ENCODE measurements around the gene ZNRF4. TPM values are rescaled to one million over a fixed set of nuclear protein-coding genes. Genes with fewer than 3 reads are reported as not detected.
"Not testable (repeated sequence)": the region's sequence is repeated elsewhere in the genome, so short reads cannot be mapped to it uniquely, and the experiment has no call there.

The ZNRF4 gene, protein sequence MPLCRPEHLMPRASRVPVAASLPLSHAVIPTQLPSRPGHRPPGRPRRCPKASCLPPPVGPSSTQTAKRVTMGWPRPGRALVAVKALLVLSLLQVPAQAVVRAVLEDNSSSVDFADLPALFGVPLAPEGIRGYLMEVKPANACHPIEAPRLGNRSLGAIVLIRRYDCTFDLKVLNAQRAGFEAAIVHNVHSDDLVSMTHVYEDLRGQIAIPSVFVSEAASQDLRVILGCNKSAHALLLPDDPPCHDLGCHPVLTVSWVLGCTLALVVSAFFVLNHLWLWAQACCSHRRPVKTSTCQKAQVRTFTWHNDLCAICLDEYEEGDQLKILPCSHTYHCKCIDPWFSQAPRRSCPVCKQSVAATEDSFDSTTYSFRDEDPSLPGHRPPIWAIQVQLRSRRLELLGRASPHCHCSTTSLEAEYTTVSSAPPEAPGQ
- not detected for total RNA-seq
- long read RNA-seq, donor 1: 0 reads
- long read RNA-seq, donor 2: 0 reads

DNA sequence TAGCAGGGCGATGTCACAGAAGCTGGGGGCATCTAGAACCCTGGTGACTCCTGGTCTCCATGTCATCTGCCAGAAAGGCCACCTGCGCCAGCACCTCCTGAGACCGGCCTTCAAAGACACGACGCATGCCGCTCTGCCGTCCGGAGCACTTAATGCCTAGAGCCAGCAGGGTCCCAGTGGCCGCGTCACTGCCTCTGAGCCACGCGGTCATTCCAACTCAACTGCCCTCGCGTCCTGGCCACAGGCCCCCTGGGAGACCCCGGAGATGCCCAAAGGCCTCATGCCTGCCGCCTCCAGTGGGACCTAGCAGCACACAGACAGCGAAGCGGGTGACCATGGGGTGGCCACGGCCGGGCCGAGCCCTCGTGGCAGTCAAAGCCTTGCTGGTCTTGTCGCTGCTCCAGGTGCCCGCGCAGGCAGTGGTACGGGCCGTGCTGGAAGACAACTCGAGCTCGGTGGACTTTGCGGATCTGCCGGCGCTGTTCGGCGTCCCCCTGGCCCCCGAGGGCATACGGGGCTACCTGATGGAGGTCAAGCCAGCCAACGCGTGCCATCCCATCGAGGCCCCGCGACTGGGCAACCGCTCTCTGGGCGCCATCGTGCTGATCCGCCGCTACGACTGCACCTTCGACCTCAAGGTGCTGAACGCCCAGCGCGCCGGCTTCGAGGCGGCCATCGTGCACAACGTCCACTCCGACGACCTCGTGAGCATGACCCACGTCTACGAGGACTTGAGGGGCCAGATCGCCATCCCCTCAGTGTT is at the start of gene ZNRF4:
ZNRF4 (plus strand) TSS at position 51 of the 763 bp plus-strand sequence; CDS start at position 126, 75 bp downstream.
- Histone ChIP-seq H3K36me3 (ENCODE audit: low read depth) (no peaks in the 10 kb centered on the region), H3K9me3 (peaks cover 3% of the 10 kb centered on the region), H3K4me3 (no peak within 1 kb of the TSS), H3K4me1 (ENCODE audit: low read depth) (no peaks in the 10 kb centered on the region)
- intact Hi-C loops (cut with DNase I, micrococcal nuclease): no loop called here
- no peak for DNase-seq
- TF ChIP-seq, protein P1, sequence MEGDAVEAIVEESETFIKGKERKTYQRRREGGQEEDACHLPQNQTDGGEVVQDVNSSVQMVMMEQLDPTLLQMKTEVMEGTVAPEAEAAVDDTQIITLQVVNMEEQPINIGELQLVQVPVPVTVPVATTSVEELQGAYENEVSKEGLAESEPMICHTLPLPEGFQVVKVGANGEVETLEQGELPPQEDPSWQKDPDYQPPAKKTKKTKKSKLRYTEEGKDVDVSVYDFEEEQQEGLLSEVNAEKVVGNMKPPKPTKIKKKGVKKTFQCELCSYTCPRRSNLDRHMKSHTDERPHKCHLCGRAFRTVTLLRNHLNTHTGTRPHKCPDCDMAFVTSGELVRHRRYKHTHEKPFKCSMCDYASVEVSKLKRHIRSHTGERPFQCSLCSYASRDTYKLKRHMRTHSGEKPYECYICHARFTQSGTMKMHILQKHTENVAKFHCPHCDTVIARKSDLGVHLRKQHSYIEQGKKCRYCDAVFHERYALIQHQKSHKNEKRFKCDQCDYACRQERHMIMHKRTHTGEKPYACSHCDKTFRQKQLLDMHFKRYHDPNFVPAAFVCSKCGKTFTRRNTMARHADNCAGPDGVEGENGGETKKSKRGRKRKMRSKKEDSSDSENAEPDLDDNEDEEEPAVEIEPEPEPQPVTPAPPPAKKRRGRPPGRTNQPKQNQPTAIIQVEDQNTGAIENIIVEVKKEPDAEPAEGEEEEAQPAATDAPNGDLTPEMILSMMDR (IDR thresholded peaks at IDR 0.05): no peak
- no peak for ATAC-seq

DNA sequence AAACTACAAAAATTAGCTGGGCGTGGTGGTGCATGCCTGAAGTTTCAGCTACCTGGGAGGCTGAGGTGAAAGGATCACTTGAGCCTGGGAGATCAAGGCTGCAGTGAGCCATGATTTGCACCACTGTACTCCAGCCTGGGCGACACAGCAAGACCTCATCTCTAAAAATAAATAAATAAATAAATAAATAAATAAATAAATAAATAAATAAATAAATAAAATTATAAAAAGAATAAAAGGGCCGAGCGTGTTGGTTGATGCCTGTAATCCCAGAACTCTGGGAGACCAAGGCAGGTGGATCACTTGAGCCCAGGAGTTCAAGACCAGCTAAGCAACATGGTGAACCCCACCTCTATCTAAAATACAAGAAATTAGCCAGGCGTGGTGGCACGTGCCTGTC is 49.0 kb upstream of the ZNRF4 start:
- intact Hi-C loops (cut with DNase I, micrococcal nuclease); H3K4me1 ChIP-seq (ENCODE audit: low read depth); H3K36me3 ChIP-seq (ENCODE audit: low read depth); H3K9me3 ChIP-seq; H3K4me3 ChIP-seq; DNase-seq; ATAC-seq: not testable (repeated sequence)

DNA sequence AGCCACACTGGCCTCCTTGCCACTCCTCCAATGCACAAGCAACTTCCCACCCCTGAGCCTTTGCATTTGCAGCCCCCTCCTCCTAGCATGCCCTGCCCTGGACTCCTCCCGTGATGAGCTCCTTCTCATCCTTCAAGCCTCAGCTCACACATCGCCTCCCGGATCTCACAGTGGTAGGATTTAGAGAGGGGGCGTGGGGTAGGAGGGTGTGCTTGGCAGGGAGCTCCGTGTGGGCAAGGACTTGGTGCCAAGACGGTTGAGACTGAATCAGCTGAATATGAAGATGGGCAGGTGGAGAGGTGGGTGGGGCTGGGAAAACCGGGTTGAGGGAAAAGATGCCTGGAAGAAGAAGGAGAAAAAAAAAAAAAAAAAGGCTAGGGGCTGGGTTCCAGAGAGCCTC is 48.4 kb upstream of the ZNRF4 start:
- intact Hi-C loops (cut with DNase I, micrococcal nuclease): no loop called here
- DNase-seq (no peak), ATAC-seq (no peak)
- no peaks in the 10 kb centered on the region for H3K4me1 ChIP-seq (ENCODE audit: low read depth)
- no peak overlapping the region for H3K4me3 ChIP-seq
- TF ChIP-seq, protein P1 (IDR thresholded peaks at IDR 0.05): no peak
- no peaks in the 10 kb centered on the region for H3K36me3 ChIP-seq (ENCODE audit: low read depth)
- no peaks in the 10 kb centered on the region for H3K9me3 ChIP-seq

- TF ChIP-seq, protein P1 (IDR thresholded peaks at IDR 0.05): no peak
- ATAC-seq (no peak), DNase-seq (no peak)
- Histone ChIP-seq H3K4me1 (ENCODE audit: low read depth) (no peaks in the 10 kb centered on the region), H3K36me3 (ENCODE audit: low read depth) (no peaks in the 10 kb centered on the region), H3K4me3 (no peak overlapping the region), H3K9me3 (no peaks in the 10 kb centered on the region)
- intact Hi-C loops (cut with DNase I, micrococcal nuclease): no loop called here
Observed at GRCh38 chr19:5407356-5407755, 47.9 kb upstream of the ZNRF4 start.

GRCh38 chr19:5417495-5418436 is 37.5 kb upstream of the ZNRF4 start:
- H3K9me3 ChIP-seq: no peaks in the 10 kb centered on the region
- ATAC-seq (no peak), DNase-seq (no peak)
- no peak overlapping the region for H3K4me3 ChIP-seq
- H3K4me1 ChIP-seq (ENCODE audit: low read depth): no peaks in the 10 kb centered on the region
- H3K36me3 ChIP-seq (ENCODE audit: low read depth): no peaks in the 10 kb centered on the region
- TF ChIP-seq, protein P1 (IDR thresholded peaks at IDR 0.05): no peak
- intact Hi-C loops (cut with DNase I, micrococcal nuclease): no loop called here
